Fibroblast of upper back skin (primary cell): ENCODE measurements around the gene OR10H3.
"Not testable (repeated sequence)": the region's sequence is repeated elsewhere in the genome, so short reads cannot be mapped to it uniquely, and the experiment has no call there.

ENCODE experiments used
- DNase-seq: peaks from one replicate; pipeline ENCODE4 v3.0.0-alpha.2; 2013

Gene OR10H3

GRCh38 chr19:15737722-15738121 lies at the start of gene OR10H3:
Gene OR10H3 (plus strand): TSS chr19:15737985. CDS start chr19:15741393, 3,408 bp downstream.
- no peak for DNase-seq

- no peak for DNase-seq
Observed at GRCh38 chr19:15696654-15697194, 41.1 kb upstream of the OR10H3 start.

DNA sequence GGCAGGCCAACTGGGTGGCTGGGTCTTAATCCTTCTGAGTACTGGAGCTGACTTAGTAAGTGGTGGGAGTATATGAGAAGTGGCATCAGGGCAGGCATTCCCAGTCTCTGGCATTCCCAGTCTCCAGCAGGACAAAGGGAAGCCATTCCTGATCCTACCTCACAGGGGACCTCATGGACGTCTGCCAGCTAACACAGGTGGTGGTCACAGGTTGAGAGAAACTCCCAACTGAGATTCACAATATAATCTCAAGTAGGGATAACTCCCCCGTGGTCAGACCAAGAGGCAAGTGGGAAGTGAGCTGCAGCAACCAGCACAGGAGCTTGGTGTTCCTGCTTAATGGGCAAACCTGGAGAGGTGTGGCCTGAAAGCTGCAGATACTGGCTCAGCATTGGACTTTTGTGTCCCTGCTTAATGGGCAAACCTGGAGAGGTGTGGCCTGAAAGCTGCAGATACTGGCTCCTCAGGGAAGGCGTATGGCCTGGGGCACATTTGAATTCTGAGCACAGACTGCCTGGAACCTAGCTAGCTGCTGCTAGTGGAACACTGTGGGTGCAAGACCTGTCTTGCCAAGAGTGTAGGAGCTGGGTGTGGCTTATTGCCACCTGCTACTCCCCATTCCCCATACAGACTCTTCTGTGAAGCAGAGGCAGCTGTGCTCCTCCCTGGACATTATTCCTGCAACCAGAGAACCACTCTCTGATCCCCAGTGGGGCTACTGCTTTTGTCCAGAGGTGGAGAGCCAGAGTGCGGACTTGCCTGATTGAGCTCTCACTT lies 35.8 kb upstream of the OR10H3 start:
- DNase-seq, result no peak

- peak; percentile 11 for DNase-seq
Observed at GRCh38 chr19:15702534-15702930, 35.3 kb upstream of the OR10H3 start.

GRCh38 chr19:15714638-15715037 lies 23.1 kb upstream of the OR10H3 start:
- DNase-seq, result no peak

- no peak for DNase-seq
Observed at GRCh38 chr19:15715642-15716041, 22.1 kb upstream of the OR10H3 start.

DNA sequence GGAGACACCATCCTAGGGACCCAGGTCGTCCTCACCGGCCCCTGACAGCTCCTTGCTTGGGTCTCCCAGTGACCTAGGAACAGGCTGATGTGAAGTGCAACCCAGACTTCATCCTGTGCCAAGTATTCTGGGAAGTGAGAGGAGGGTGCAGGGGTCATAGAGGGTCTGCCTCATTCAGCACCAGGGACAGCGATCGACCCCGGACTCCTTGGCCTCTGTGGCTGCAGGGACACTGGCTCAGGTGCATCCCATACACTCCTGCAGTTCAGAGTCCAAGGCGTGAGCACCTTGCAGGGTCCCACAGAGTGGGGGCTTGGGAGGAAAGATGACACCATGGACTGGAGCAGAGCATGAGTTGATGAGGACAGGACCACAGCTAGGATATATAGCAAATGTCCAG lies 20.0 kb upstream of the OR10H3 start:
- no peak for DNase-seq

DNA sequence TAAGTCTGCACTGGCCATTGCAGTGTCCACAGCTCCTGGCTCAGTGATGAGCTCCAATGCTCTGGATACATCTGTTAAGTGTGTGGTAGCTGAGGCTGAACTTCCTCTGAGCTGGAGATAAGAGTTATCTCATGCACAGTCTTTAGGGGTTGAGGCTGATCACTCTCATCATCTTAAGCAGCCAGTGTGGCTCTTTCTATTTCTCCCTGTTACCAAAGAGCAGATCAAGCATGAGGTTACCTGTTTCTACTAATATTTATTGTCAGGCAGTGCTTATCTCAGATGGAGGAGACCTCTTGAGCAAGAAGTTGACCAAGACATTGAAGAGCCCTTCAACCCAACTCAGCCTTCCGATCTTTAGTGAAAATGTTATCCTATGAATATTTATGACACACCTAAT lies 16.5 kb upstream of the OR10H3 start:
- no peak for DNase-seq

DNA sequence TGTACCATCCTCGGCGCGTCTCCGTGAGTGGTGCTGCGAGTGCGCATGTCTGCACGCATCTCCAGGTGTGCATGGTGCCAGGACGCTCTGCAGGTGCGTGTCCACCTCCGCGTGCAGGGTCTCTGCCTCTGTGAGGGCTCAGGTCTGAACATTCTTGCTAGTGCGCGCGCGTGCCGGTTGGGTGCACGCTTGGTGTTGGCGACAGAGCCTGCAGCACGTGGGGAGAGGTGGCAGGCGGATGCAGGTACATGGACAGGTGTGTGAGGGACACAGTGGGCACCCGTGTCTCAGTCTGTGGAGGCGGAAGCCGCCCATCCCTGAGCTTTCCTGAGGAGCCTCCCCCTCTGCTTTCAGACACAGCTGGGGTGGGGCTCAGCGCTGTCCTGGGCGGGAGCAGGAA lies 14.8 kb upstream of the OR10H3 start:
- no peak for DNase-seq

- DNase-seq, result no peak
Observed at GRCh38 chr19:15727724-15728123, 10.1 kb upstream of the OR10H3 start, which contains the start of gene OR10H2. Gene OR10H2 (plus strand): TSS chr19:15728024. CDS start chr19:15728044, 20 bp downstream.

DNA sequence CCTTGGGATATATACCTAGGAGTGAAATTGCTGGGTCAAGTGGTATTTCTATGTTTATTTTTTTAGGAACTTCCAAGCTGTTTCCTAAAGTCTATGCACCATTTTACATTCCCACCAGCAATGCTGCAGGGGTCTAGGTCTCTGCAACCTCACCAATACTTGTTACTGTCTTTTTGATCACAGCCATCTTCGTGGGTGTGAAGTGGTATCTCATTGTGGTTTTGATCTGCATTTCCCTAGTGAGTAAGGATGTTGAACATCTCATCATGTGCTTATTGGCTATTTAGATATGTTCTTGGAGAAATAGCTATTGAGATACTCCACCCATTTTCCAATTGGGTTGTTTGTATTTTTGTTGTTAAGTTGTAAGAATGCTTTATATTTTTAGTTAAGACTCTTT lies 7.2 kb upstream of the OR10H3 start:
- DNase-seq, result no peak

DNA sequence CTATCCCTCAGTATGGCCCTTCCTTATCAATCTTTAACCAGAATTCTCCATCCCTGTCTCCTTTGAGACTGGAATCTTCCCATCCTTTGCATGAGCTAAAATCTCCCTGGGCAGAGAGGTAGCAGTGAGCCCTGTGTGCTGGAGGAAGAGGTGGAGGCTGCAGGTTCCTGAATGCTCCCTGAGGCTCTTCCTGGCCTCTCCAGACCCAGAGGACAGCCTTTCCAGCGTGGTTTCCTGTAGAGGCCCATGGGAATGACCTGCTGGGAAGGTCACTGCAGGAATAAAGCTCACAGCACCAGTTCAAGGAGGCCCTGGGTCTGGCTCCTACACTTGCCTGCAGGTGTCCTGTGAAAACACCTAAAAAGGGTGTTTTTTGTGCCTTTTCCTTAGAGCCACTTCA lies 5.4 kb upstream of the OR10H3 start:
- no peak for DNase-seq

DNA sequence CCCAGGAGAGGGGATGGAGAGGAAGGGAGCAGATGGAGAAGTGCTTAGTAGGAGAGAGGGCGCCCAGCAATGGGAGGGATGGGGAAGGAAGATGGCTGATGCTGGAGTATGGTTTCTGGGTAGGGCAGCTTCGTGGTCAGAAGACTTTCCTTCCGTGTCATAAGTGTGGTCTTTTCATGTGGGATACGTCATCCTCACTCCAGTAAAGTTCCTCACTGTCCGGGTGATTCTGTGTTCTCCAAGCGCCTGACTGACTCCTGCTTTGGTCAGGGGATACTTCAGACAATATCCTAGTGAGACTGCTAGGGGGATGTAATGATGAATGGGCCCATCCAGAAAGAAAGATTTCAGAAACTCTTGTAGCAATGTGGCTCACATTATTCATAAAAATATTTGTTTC lies 3.9 kb upstream of the OR10H3 start:
- DNase-seq, result no peak

- no peak for DNase-seq
Observed at GRCh38 chr19:15740785-15741184, 3.0 kb downstream of the OR10H3 start.

- no peak for DNase-seq
Observed at GRCh38 chr19:15748239-15748638, 10.5 kb downstream of the OR10H3 start.

- no peak for DNase-seq
Observed at GRCh38 chr19:15758379-15758778, 20.6 kb downstream of the OR10H3 start.

DNA sequence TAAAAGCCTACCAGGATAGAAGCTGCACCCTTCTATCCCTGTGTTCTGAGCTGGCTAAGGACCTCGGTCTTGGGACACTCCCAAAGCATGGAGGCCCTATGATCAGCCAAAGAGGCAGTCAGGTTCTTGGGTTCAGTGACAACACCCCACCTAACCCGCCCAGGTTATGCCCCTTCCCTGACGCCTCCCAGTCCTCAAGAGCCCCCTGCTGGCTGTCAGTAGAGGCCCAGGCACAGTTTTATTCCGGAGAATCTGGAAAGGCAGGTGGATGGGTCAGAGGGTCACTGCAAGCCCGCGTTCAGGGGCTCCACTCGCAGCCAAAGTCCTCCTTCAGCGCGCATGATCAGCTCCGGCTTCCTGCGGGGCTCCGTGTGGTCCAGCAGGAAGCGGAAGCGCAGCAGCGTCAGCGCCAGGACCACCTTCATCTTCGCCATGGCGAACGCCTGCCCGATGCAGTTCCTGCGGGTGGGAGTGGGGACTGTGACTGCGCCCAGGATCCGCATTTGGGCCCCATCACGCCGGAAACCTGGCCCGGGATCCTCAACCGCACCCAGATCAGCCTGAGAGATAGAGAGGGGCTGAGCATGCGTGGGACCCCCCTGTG lies 22.3 kb downstream of the OR10H3 start:
- DNase-seq, result no peak

GRCh38 chr19:15769586-15769985 lies 31.8 kb downstream of the OR10H3 start:
- DNase-seq, result no peak

DNA sequence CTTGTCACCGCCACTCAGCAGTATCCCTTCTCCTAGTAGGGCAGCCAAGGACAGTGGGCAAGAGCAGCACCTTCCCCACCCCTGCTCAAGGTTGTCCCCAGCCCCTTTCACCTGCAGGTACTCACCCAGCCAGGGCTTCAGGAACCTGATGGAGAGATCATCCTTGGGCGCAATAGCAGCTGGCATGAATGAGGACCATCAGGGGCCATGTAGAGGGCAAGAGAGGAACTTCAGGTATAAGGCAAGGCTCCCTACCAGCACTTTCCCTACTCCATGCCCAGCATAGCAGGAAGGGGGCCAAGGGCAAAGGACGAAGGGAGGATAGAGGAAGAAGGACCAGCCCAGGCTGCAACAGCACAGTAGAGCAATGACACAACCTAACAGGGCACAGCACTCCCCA lies 36.4 kb downstream of the OR10H3 start:
- not testable (repeated sequence) for DNase-seq

DNA sequence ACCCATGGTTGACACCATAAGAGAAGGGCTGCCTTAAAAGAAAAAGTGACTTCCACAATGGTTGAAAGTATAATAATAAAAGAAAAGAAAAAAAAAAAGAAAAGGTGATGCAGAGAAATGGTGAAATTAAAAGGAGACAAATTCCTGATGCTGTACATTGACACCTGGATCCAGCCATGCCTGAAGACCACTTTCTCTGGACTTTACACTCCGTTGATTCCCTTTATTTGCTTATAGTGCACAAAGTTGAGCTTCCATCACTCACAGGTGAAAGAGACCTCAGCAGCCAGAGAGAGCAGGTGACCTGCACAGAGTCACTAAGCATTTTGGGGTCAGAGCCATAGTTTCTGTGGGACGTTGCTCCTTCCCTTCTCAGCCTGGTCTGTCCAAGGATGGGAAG lies 37.5 kb downstream of the OR10H3 start:
- no peak for DNase-seq

- DNase-seq, result no peak
Observed at GRCh38 chr19:15776264-15776663, 38.5 kb downstream of the OR10H3 start.

DNA sequence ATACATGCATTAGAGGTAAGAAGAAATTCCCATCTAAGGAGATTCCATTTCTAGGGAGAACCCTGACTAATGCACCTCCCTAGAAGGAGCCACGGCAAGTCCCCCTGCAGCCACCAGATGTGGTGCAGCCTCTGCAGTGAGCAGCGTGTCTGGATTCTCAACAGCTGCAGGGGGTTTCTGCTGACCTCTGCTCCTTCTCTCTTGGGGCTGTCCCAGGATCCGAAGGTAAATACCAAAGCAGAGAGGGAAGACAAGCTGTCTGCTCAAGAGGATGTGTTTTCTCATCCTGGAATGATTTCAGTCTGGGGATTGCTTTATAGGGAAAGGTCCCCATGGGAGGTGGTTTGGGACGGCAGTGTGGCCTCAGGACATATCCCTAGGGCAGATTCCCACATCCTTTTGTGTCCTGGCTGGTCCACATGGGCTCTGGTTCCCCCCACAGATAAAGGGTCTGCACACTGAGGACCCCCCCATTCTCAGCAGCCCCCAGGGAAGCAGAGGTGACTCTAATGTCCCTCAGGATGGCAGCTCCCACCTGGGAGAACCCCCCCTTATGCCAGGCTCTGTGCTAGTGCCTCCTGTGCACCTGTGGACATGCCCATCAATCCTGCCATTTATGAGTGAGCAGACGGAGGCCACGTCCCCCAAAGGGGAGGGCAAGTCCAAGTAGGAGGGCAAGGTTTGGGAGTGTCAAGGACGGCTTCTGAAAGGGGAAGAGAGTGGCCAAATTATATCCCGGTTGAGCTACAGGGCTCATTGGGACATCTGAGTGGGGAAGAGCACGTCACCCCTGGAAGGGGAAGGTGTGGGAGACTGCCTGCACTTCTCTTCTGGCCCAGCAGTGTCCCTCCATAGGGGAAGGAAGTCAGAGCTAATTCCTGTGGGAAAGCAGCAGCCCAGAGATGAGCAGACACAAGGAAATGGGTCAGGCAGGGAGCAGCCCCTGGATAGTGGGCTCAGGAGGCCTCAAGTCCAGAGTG lies 39.5 kb downstream of the OR10H3 start:
- DNase-seq, result no peak
